DND-41 (cell line): ENCODE results near the gene ANKS1A.

Source experiments
- ATAC-seq: fragments of 200-7000 bp; cut with Tn5 transposase; 3 replicates; pipeline ENCODE4 v1.9.1; 2021; ENCODE audit warnings: low read depth; ENCODE audit not compliant: insufficient read depth
- DNase-seq: peaks from one replicate; pipeline ENCODE4 v3.0.0-alpha.2; 2020
- H2AFZ ChIP-seq: 2 replicates; pipeline ENCODE4 v1.6.0; 2012; ENCODE audit warnings: low read depth, low read length
- H3K27ac ChIP-seq: 2 replicates; pipeline ENCODE4 v1.5.1; 2012; ENCODE audit warnings: low read length, inconsistent platforms
- H3K27me3 ChIP-seq: fragments of 200-600 bp; sonication (generic); 2 replicates; pipeline ENCODE4 v1.6.0; 2012; ENCODE audit warnings: low read length, mild to moderate bottlenecking, inconsistent platforms; ENCODE audit not compliant: insufficient read depth, poor library complexity
- H3K36me3 ChIP-seq: 2 replicates; pipeline ENCODE4 v1.5.1; 2012; ENCODE audit warnings: low read length, inconsistent platforms; ENCODE audit not compliant: insufficient read depth
- H3K4me1 ChIP-seq: 2 replicates; pipeline ENCODE4 v1.5.1; 2012; ENCODE audit warnings: mild to moderate bottlenecking, low read length; ENCODE audit not compliant: insufficient read depth
- H3K4me2 ChIP-seq: 2 replicates; pipeline ENCODE4 v1.6.0; 2012; ENCODE audit warnings: mild to moderate bottlenecking, moderate library complexity, low read length, inconsistent platforms; ENCODE audit not compliant: insufficient read depth
- H3K4me3 ChIP-seq, 2 experiments: fragments of 200-600 bp in 1 of 2; shearing (Covaris generic) in 1 of 2; 2 replicates each; pipeline ENCODE4 v1.5.1; 2012 to 2016; ENCODE audit warnings: inconsistent platforms in 2 of 2, low read length in 2 of 2, mild to moderate bottlenecking in 2 of 2, low read depth in 1 of 2, moderate library complexity in 1 of 2
- H3K79me2 ChIP-seq: 2 replicates; pipeline ENCODE4 v1.6.0; 2012; ENCODE audit warnings: low read length, inconsistent platforms; ENCODE audit not compliant: insufficient read depth
- H3K9ac ChIP-seq: 2 replicates; pipeline ENCODE4 v1.6.0; 2012; ENCODE audit warnings: low read depth, mild to moderate bottlenecking, inconsistent platforms, low read length, moderate library complexity
- H3K9me3 ChIP-seq: 2 replicates; pipeline ENCODE4 v1.5.1; 2012; ENCODE audit warnings: low read length, moderate library complexity, mild to moderate bottlenecking, inconsistent platforms; ENCODE audit not compliant: insufficient read depth, severe bottlenecking
- H4K20me1 ChIP-seq: 2 replicates; pipeline ENCODE4 v1.6.0; 2012; ENCODE audit warnings: low read length; ENCODE audit not compliant: insufficient read depth
- CTCF ChIP-seq: IDR thresholded peaks from 2 replicates; pipeline ENCODE4 v1.5.1; 2012; ENCODE audit warnings: borderline replicate concordance, low read length, moderate library complexity, mild to moderate bottlenecking; ENCODE audit not compliant: poor library complexity, severe bottlenecking; ENCODE audit errors: extremely low read depth
- EZH2 ChIP-seq: IDR thresholded peaks from 3 replicates; pipeline ENCODE4 v1.6.1; 2012; ENCODE audit warnings: borderline replicate concordance, low read depth, mild to moderate bottlenecking, moderate library complexity, low read length, inconsistent platforms; ENCODE audit not compliant: severe bottlenecking

The ANKS1A gene

DNA sequence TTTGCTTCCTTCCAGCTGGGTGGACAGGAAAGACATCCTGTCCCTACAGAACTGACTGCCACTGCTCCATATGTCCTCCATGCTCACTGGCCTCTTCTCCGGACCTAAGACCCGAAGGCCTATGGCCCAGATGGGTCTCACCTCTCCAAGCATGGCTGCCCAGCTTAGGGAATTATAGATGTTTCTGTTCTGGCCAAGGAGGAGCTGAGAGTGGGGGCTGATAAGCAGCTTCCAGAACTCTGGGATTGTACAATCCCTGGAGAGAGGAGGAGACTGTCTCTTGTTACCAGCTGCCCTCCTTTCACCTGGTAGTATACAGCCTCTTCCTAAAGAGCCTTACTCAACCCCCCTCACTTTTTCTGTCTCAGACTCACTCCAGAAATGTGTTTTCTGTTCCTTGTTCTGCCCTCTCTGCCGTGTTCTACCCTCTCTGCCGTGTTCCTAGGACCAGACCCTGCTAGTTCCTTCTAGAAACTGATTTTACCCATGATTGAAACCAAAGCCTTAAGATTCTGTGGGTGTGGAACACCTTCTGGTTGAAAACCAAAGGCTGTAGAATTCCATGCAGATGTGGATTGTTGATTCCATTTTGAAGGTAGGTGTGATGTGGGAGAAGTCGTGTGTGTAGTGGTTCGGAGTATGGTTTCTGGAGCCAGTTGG, 28.7 kb downstream of the ANKS1A start:
- H3K4me2 ChIP-seq, result no peak overlapping the region
- no peak for ATAC-seq
- H4K20me1 ChIP-seq, result peaks cover 33% of the 10 kb centered on the region; the same call in 1 of the 2 replicates
- no peaks in the 10 kb centered on the region for H3K27me3 ChIP-seq
- no peak overlapping the region for H3K4me3 ChIP-seq
- no peak overlapping the region for H3K9ac ChIP-seq
- no peak for DNase-seq
- TF ChIP-seq EZH2, result no peak
- no peak for TF ChIP-seq CTCF
- H2AFZ ChIP-seq, result no peak overlapping the region
- H3K79me2 ChIP-seq, result peaks cover 3% of the 10 kb centered on the region; the same call in 1 of the 2 replicates
- H3K9me3 ChIP-seq, result no peaks in the 10 kb centered on the region
- H3K36me3 ChIP-seq, result no peaks in the 10 kb centered on the region
- peaks cover 3% of the 10 kb centered on the region for H3K4me1 ChIP-seq
- H3K27ac ChIP-seq, result no peak overlapping the region

GRCh38 chr6:34919651-34920050, 30.6 kb downstream of the ANKS1A start:
- no peaks in the 10 kb centered on the region for H3K36me3 ChIP-seq
- ATAC-seq (no peak), DNase-seq (no peak)
- TF ChIP-seq CTCF, result no peak
- no peak for TF ChIP-seq EZH2
- H3K9ac ChIP-seq, result no peak overlapping the region
- H3K79me2 ChIP-seq, result peaks cover 2% of the 10 kb centered on the region; the same call in 1 of the 2 replicates
- H3K4me2 ChIP-seq, result no peak overlapping the region
- H3K4me1 ChIP-seq, result no peaks in the 10 kb centered on the region
- no peak overlapping the region for H2AFZ ChIP-seq
- no peaks in the 10 kb centered on the region for H3K9me3 ChIP-seq
- peaks cover 25% of the 10 kb centered on the region; the same call in 1 of the 2 replicates for H4K20me1 ChIP-seq
- H3K4me3 ChIP-seq, result no peak overlapping the region
- H3K27me3 ChIP-seq, result no peaks in the 10 kb centered on the region
- H3K27ac ChIP-seq, result no peak overlapping the region

GRCh38 chr6:34920097-34920496, 31.0 kb downstream of the ANKS1A start:
- H3K4me2 ChIP-seq, result no peak overlapping the region
- no peak overlapping the region for H3K4me3 ChIP-seq
- H4K20me1 ChIP-seq, result peaks cover 23% of the 10 kb centered on the region; the same call in 1 of the 2 replicates
- H2AFZ ChIP-seq, result no peak overlapping the region
- H3K9ac ChIP-seq, result no peak overlapping the region
- H3K27ac ChIP-seq, result no peak overlapping the region
- no peaks in the 10 kb centered on the region for H3K36me3 ChIP-seq
- TF ChIP-seq EZH2 (no peak), CTCF (no peak)
- no peaks in the 10 kb centered on the region for H3K4me1 ChIP-seq
- H3K79me2 ChIP-seq, result no peaks in the 10 kb centered on the region
- DNase-seq, result no peak
- no peaks in the 10 kb centered on the region for H3K27me3 ChIP-seq
- ATAC-seq, result no peak
- H3K9me3 ChIP-seq, result no peaks in the 10 kb centered on the region
